ENCODE data around the gene BCAP31. TPM values are rescaled to one million over a fixed set of nuclear protein-coding genes. Genes with fewer than 3 reads are reported as not detected.
"Not testable (repeated sequence)": the region's sequence is repeated elsewhere in the genome, so short reads cannot be mapped to it uniquely, and the experiment has no call there.

BCAP31 gene
- total RNA-seq, 1 experiment from 2014 or later = 432 TPM

DNA sequence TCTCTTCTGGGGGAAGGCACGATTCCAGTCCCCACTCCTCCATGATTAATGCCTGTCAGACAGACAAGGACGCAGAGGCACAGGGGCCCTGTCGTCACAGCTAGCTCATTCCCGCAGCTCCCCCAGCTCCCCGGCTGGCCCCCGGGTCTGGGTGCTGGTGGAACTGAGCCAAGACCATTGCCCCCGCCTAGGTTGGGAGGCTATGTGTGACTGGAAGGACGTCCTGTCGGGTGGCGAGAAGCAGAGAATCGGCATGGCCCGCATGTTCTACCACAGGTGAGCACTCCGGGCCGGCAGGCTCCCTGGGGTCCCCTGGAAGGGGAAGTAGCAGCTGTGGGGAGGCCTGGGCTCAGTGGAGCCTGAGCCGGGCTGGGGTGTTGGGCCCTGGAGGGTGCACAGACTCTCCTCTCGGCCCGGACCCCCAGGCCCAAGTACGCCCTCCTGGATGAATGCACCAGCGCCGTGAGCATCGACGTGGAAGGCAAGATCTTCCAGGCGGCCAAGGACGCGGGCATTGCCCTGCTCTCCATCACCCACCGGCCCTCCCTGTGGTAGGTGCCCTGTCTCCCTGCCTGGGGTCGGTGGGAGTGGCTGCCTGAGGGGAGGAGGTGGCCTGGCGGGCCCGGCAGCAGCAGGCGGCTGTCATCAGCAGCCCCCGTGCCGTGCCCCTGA is 18.7 kb upstream of the BCAP31 start:
- CTCF ChIA-PET = not testable (repeated sequence)

DNA sequence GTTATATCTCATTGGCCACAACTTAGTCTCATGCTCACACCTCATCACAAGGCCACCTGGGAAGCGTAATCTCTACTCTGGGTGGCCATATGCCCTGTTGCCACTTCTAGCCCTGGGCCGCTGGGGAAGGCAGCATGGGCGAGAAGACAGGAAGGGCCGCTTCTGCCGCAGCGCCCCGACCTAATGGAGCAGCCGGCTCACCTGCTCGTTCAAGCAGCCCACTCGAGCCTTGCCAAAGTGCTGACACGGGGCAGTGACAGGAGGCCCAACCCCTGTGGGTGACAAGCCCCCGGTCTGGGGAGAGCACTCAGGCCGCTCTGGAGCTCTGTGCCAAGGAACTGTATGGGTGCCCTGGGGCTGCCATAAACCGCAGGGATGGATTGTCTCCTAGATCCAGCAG is 17.9 kb upstream of the BCAP31 start:
- DNase-seq (ENCODE audit: low read depth, low spot score); CTCF ChIA-PET; H3K4me3 ChIP-seq (ENCODE audit: low read depth in 2 of 2, low read length in 2 of 2); in situ Hi-C loops (cut with HindIII; ENCODE audit: low pct_unique_long_range_greater_than_20kb, low sequenced_read_pairs); H3K36me3 ChIP-seq (ENCODE audit: control insufficient read depth, insufficient read depth, low read length); intact Hi-C loops (cut with micrococcal nuclease; ENCODE audit: unreplicated experiment); H3K9me3 ChIP-seq (ENCODE audit: control insufficient read depth, insufficient read depth, low read depth, low read length); H3K27me3 ChIP-seq (ENCODE audit: control insufficient read depth, insufficient read depth, low read length); POLR2A ChIA-PET; BruUV-seq (replicated peaks); H3K27ac ChIP-seq (ENCODE audit: low read length); H3K4me1 ChIP-seq (ENCODE audit: control insufficient read depth, insufficient read depth, low read length); ATAC-seq: not testable (repeated sequence)

More for the DNA sequence above, 18.7 kb upstream of the BCAP31 start:
- H3K4me3 ChIP-seq (ENCODE audit: low read depth in 2 of 2, low read length in 2 of 2); DNase-seq (ENCODE audit: low read depth, low spot score); H3K4me1 ChIP-seq (ENCODE audit: control insufficient read depth, insufficient read depth, low read length); BruUV-seq (replicated peaks); ATAC-seq; in situ Hi-C loops (cut with HindIII; ENCODE audit: low pct_unique_long_range_greater_than_20kb, low sequenced_read_pairs); H3K36me3 ChIP-seq (ENCODE audit: control insufficient read depth, insufficient read depth, low read length); H3K27ac ChIP-seq (ENCODE audit: low read length); POLR2A ChIA-PET; H3K27me3 ChIP-seq (ENCODE audit: control insufficient read depth, insufficient read depth, low read length); H3K9me3 ChIP-seq (ENCODE audit: control insufficient read depth, insufficient read depth, low read depth, low read length); intact Hi-C loops (cut with micrococcal nuclease; ENCODE audit: unreplicated experiment): not testable (repeated sequence)

DNA sequence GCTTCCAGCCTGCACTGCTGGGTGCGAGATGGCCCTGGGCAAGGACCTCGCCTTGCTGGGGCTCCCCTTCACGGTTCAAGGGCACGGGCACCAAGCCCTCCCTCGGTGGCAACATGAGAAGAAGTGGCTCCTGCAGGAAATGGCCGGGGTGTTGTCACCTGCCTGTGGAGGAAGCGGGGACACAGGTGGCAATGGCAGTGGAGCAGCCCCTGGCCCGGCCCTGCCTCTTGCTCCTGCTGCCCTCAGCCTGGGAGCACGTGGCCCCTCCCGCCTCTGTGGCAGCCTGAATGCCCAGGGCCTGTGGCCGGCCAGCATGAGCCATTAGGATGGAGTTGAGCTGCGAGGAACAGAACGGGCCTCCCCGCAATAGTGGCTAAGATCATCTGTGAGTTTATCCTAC is 17.3 kb upstream of the BCAP31 start:
- H3K27me3 ChIP-seq (ENCODE audit: control insufficient read depth, insufficient read depth, low read length) = no peaks in the 10 kb centered on the region
- H3K27ac ChIP-seq (ENCODE audit: low read length) = no peak overlapping the region
- ATAC-seq = no peak
- H3K9me3 ChIP-seq (ENCODE audit: control insufficient read depth, insufficient read depth, low read depth, low read length) = no peaks in the 10 kb centered on the region
- in situ Hi-C loops (cut with HindIII; ENCODE audit: low pct_unique_long_range_greater_than_20kb, low sequenced_read_pairs) = no loop called here
- ChIA-PET POLR2A (no interaction called here), CTCF (no interaction called here)
- no TSS peak for BruUV-seq (replicated peaks)
- no peak for DNase-seq (ENCODE audit: low read depth, low spot score)
- H3K4me3 ChIP-seq (ENCODE audit: low read depth in 2 of 2, low read length in 2 of 2) = no peak overlapping the region
- TF ChIP-seq TCF7L2 (IDR thresholded peaks at IDR 0.05; ENCODE audit: low read depth, low read length) = no peak
- TF ChIP-seq SIN3A (IDR thresholded peaks at IDR 0.05; ENCODE audit: borderline replicate concordance, insufficient read depth, low read depth, low read length) = no peak
- TF ChIP-seq, protein P1, sequence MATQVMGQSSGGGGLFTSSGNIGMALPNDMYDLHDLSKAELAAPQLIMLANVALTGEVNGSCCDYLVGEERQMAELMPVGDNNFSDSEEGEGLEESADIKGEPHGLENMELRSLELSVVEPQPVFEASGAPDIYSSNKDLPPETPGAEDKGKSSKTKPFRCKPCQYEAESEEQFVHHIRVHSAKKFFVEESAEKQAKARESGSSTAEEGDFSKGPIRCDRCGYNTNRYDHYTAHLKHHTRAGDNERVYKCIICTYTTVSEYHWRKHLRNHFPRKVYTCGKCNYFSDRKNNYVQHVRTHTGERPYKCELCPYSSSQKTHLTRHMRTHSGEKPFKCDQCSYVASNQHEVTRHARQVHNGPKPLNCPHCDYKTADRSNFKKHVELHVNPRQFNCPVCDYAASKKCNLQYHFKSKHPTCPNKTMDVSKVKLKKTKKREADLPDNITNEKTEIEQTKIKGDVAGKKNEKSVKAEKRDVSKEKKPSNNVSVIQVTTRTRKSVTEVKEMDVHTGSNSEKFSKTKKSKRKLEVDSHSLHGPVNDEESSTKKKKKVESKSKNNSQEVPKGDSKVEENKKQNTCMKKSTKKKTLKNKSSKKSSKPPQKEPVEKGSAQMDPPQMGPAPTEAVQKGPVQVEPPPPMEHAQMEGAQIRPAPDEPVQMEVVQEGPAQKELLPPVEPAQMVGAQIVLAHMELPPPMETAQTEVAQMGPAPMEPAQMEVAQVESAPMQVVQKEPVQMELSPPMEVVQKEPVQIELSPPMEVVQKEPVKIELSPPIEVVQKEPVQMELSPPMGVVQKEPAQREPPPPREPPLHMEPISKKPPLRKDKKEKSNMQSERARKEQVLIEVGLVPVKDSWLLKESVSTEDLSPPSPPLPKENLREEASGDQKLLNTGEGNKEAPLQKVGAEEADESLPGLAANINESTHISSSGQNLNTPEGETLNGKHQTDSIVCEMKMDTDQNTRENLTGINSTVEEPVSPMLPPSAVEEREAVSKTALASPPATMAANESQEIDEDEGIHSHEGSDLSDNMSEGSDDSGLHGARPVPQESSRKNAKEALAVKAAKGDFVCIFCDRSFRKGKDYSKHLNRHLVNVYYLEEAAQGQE (IDR thresholded peaks at IDR 0.05; ENCODE audit: insufficient read depth in 1 of 2, low read depth in 2 of 2, low read length in 1 of 2) = no peak
- no peak for TF ChIP-seq POLR2AphosphoS5 (IDR thresholded peaks at IDR 0.05; ENCODE audit: low read depth, low read length)
- TF ChIP-seq, protein P2, sequence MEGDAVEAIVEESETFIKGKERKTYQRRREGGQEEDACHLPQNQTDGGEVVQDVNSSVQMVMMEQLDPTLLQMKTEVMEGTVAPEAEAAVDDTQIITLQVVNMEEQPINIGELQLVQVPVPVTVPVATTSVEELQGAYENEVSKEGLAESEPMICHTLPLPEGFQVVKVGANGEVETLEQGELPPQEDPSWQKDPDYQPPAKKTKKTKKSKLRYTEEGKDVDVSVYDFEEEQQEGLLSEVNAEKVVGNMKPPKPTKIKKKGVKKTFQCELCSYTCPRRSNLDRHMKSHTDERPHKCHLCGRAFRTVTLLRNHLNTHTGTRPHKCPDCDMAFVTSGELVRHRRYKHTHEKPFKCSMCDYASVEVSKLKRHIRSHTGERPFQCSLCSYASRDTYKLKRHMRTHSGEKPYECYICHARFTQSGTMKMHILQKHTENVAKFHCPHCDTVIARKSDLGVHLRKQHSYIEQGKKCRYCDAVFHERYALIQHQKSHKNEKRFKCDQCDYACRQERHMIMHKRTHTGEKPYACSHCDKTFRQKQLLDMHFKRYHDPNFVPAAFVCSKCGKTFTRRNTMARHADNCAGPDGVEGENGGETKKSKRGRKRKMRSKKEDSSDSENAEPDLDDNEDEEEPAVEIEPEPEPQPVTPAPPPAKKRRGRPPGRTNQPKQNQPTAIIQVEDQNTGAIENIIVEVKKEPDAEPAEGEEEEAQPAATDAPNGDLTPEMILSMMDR (IDR thresholded peaks at IDR 0.05) = no peak
- H3K4me1 ChIP-seq (ENCODE audit: control insufficient read depth, insufficient read depth, low read length) = no peaks in the 10 kb centered on the region
- H3K36me3 ChIP-seq (ENCODE audit: control insufficient read depth, insufficient read depth, low read length) = no peaks in the 10 kb centered on the region
- intact Hi-C loops (cut with micrococcal nuclease; ENCODE audit: unreplicated experiment) = no loop called here

Measured in Panc1 (cell line).